MCF 10A (cell line): ENCODE results near the gene STK4. TPM values are rescaled to one million over a fixed set of nuclear protein-coding genes. Genes with fewer than 3 reads are reported as not detected.

ENCODE experiments used
- BruUV-seq: library from RNA; stranded (reverse); fragments of 400-500 nt; replicated peaks from 2 replicates; lab custom pipeline; 2021; lab: Mats Ljungman, UMichigan
- CTCF ChIA-PET: fragments of 300-600 bp; sonication (Branson Sonifier 250); formaldehyde crosslinking; extraction: SDS; loops from one replicate; lab custom pipeline; 2021; ENCODE audit warnings: antibody characterized with exemption, inconsistent platforms; lab: Yijun Ruan, JAX
- POLR2A ChIA-PET: fragments of 300-600, 350-650 bp; sonication (Branson Sonifier 250); formaldehyde crosslinking; extraction: SDS; loops from one replicate; lab custom pipeline; 2020; ENCODE audit warnings: antibody characterized with exemption, inconsistent platforms; lab: Yijun Ruan, JAX
- DNase-seq: peaks from one replicate; pipeline ENCODE4 v3.0.0-alpha.2; 2018; ENCODE audit not compliant: unreplicated experiment
- H3K27ac Mint-ChIP-seq: one replicate; pipeline ENCODE4 v1.8.0; 2022; ENCODE audit warnings: mild to moderate bottlenecking, low read depth, mixed read lengths; ENCODE audit not compliant: unreplicated experiment
- H3K27me3 Mint-ChIP-seq: one replicate; pipeline ENCODE4 v1.8.0; 2022; ENCODE audit warnings: mixed read lengths; ENCODE audit not compliant: insufficient read depth, unreplicated experiment
- H3K36me3 Mint-ChIP-seq: one replicate; pipeline ENCODE4 v1.8.0; 2022; ENCODE audit warnings: mild to moderate bottlenecking, moderate library complexity, mixed read lengths; ENCODE audit not compliant: insufficient read depth, unreplicated experiment
- H3K4me1 Mint-ChIP-seq: one replicate; pipeline ENCODE4 v1.8.0; 2022; ENCODE audit warnings: mixed read lengths; ENCODE audit not compliant: insufficient read depth, unreplicated experiment
- H3K4me3 Mint-ChIP-seq: one replicate; pipeline ENCODE4 v1.8.0; 2022; ENCODE audit warnings: mild to moderate bottlenecking, moderate library complexity, mixed read lengths; ENCODE audit not compliant: unreplicated experiment
- H3K9me3 Mint-ChIP-seq: one replicate; pipeline ENCODE4 v1.8.0; 2022; ENCODE audit warnings: mixed read lengths; ENCODE audit not compliant: unreplicated experiment
- intact Hi-C: fragments of 100-400 bp; cut with micrococcal nuclease; formaldehyde crosslinking; loops from 2 replicates; pipeline ENCODE4 v1.14.1; 2022
- total RNA-seq: library from RNA; stranded (reverse); gene quantifications from 2 replicates; pipeline ENCODE4 v1.2.3, GENCODE V29; 2022
- TF ChIP-seq, protein P1 (sequence below): fragments of 200-600 bp; IDR thresholded peaks from one replicate; pipeline ENCODE4 v1.8.0; 2022; ENCODE audit warnings: antibody characterized with exemption, mild to moderate bottlenecking; ENCODE audit not compliant: unreplicated experiment

The STK4 gene
- total RNA-seq, 1 experiment from 2014 or later: 47.7 TPM

DNA sequence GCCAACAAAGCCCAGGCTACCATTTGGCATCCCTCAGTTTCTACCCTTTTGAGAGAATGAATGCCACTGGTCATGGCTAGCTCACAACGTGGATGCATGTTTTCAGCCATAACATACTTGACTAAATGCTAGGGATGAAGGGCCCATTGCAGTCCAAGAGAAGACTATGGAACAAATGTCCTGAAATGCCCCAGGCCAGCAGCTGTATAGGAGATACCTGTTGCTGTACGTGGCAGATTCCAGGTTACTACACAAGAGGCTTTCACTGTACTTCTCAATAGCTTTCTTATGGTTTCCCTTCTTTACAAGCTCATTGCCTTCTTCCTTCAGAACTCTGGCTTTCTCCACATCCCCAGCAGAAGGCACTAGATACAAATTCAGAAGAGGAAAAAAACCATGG lies 17.8 kb upstream of the STK4 start:
- intact Hi-C loops: no loop called here
- H3K27ac Mint-ChIP-seq: no peak overlapping the region
- DNase-seq: no peak
- peaks cover 9% of the 10 kb centered on the region for H3K4me1 Mint-ChIP-seq
- no peaks in the 10 kb centered on the region for H3K9me3 Mint-ChIP-seq
- no peak overlapping the region for H3K4me3 Mint-ChIP-seq
- TF ChIP-seq, protein P1, sequence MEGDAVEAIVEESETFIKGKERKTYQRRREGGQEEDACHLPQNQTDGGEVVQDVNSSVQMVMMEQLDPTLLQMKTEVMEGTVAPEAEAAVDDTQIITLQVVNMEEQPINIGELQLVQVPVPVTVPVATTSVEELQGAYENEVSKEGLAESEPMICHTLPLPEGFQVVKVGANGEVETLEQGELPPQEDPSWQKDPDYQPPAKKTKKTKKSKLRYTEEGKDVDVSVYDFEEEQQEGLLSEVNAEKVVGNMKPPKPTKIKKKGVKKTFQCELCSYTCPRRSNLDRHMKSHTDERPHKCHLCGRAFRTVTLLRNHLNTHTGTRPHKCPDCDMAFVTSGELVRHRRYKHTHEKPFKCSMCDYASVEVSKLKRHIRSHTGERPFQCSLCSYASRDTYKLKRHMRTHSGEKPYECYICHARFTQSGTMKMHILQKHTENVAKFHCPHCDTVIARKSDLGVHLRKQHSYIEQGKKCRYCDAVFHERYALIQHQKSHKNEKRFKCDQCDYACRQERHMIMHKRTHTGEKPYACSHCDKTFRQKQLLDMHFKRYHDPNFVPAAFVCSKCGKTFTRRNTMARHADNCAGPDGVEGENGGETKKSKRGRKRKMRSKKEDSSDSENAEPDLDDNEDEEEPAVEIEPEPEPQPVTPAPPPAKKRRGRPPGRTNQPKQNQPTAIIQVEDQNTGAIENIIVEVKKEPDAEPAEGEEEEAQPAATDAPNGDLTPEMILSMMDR: no peak
- H3K27me3 Mint-ChIP-seq: no peaks in the 10 kb centered on the region
- ChIA-PET CTCF (interaction anchor here (0.7 to 0.8 kb wide), 2 partner anchors 29 to 59 kb away, joined by 3 read pairs; no protein-coding TSS in a partner anchor), POLR2A (interaction anchor here (0.8 to 4.1 kb wide), 7 partner anchors 11 to 94 kb away, joined by 3 to 29 read pairs (median 3); partner anchors contain the start of gene TOMM34)
- peaks cover 81% of the 10 kb centered on the region for H3K36me3 Mint-ChIP-seq
- BruUV-seq: no TSS peak

DNA sequence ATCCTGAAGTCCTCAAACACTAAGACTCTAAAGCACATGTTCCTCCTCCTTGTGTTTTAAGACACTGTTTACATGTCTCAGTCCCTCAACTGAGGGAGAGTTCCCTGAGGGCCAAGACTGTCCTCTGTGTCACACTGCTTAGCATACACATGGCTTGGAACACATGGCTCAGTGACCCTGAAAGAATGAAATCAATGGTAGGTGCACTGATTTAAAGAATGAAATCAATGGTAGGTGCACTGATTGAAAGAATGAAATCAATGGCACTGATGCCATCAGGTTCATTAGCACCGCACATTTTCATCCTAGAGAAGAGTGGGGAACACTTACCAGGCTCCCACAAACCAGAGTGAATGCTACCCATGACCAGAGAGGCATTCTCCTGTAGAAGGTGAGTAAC lies 15.9 kb upstream of the STK4 start:
- peak overlapping the region; percentile 3 for H3K27ac Mint-ChIP-seq
- H3K36me3 Mint-ChIP-seq: peaks cover 81% of the 10 kb centered on the region
- CTCF ChIA-PET: no interaction called here
- intact Hi-C loops: no loop called here
- no peaks in the 10 kb centered on the region for H3K9me3 Mint-ChIP-seq
- H3K4me3 Mint-ChIP-seq: no peak overlapping the region
- H3K4me1 Mint-ChIP-seq: peaks cover 10% of the 10 kb centered on the region
- BruUV-seq: no TSS peak
- POLR2A ChIA-PET: interaction anchor here (2.2 to 4.1 kb wide), 3 partner anchors 8 to 10 kb away, joined by 12 to 29 read pairs (median 16); partner anchors contain the start of gene TOMM34
- DNase-seq: no peak
- TF ChIP-seq, protein P1: no peak
- no peaks in the 10 kb centered on the region for H3K27me3 Mint-ChIP-seq

DNA sequence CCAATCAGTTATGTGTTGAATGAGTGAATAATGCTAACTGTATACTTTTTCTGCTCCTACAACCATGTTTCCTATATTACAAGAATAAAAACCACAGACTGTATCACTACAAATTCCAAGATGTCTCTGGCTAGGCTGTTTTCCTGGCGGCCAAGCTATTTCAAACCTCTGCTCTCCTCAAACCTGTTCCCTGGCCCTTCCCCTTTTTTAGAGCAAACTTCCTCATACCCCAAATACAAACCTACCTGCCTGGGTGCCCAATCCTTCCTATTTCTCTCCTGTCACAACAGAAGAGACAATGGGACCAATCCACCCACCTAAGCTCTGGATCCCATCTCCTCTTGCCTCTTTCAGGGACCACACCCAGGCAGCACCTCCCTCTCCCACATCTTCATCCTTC lies 13.6 kb upstream of the STK4 start:
- no peak for DNase-seq
- TF ChIP-seq, protein P1: no peak
- no peak overlapping the region for H3K27ac Mint-ChIP-seq
- intact Hi-C loops: no loop called here
- no peak overlapping the region for H3K4me3 Mint-ChIP-seq
- H3K4me1 Mint-ChIP-seq: peaks cover 10% of the 10 kb centered on the region
- ChIA-PET CTCF (interaction anchor here (1.2 to 1.5 kb wide), 3 partner anchors 10 to 91 kb away, joined by 3 to 4 read pairs (median 4); no protein-coding TSS in a partner anchor), POLR2A (interaction anchor here (2.2 kb wide), 1 partner anchor 8 kb away, joined by 16 read pairs; the partner anchor contains the start of gene TOMM34)
- H3K36me3 Mint-ChIP-seq: peaks cover 89% of the 10 kb centered on the region
- no peaks in the 10 kb centered on the region for H3K27me3 Mint-ChIP-seq
- no peaks in the 10 kb centered on the region for H3K9me3 Mint-ChIP-seq
- no TSS peak for BruUV-seq

DNA sequence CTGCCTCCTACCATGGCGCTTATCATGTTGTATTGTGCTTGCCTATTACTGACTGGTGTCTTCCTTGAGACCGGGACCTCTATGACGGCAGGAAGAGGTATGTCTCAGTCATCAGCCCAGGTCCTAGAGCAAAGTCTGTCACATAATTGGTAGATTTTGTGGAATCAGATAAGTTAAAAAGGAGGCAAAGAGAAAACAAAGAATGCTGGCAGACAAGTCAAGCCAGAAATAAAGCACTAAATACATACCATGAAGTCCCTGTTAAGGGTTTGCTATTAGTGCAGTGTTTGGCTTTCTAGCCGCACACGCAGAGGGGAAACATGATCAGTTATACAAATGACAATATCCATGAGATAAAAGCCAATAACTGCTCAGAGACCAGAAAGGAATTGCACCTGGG lies 12.1 kb upstream of the STK4 start:
- intact Hi-C loops: no loop called here
- Mint-ChIP-seq H3K9me3 (no peaks in the 10 kb centered on the region), H3K27me3 (no peaks in the 10 kb centered on the region), H3K4me3 (no peak overlapping the region), H3K36me3 (peaks cover 86% of the 10 kb centered on the region), H3K27ac (no peak overlapping the region), H3K4me1 (peaks cover 24% of the 10 kb centered on the region)
- ChIA-PET CTCF (interaction anchor here (0.7 to 1.1 kb wide), 3 partner anchors 9 to 339 kb away, joined by 3 to 5 read pairs (median 3); no protein-coding TSS in a partner anchor), POLR2A (interaction anchor here (0.6 to 1.3 kb wide), 4 partner anchors 13 to 984 kb away, joined by 3 to 4 read pairs (median 3); no protein-coding TSS in a partner anchor)
- BruUV-seq: no TSS peak
- DNase-seq: no peak
- TF ChIP-seq, protein P1: no peak
